GM19452 (cell line): ENCODE measurements around the gene VPS39.

Source experiments
- ATAC-seq: cut with Tn5 transposase; IDR thresholded peaks from one replicate; pipeline ENCODE4 v1.9.1; 2021; ENCODE audit not compliant: unreplicated experiment

Gene VPS39

GRCh38 chr15:42160136-42160535 is 48.0 kb downstream of the VPS39 start:
- ATAC-seq: no peak

GRCh38 chr15:42159381-42160015 is 48.6 kb downstream of the VPS39 start:
- no peak for ATAC-seq

GRCh38 chr15:42158941-42159340 is 49.2 kb downstream of the VPS39 start:
- ATAC-seq: no peak

- no peak for ATAC-seq
Observed at GRCh38 chr15:42157981-42158765, 49.9 kb downstream of the VPS39 start.

- no peak for ATAC-seq
Observed at GRCh38 chr15:42157381-42157780, 50.7 kb downstream of the VPS39 start.

- ATAC-seq: no peak
Observed at GRCh38 chr15:42156243-42156922, 51.7 kb downstream of the VPS39 start, which contains the start of gene PLA2G4F. TSS of gene PLA2G4F (minus strand) at chr15:42156636. CDS start at chr15:42156549, 87 bp downstream.

GRCh38 chr15:42155546-42156242 is 52.4 kb downstream of the VPS39 start:
- no peak for ATAC-seq

- ATAC-seq: no peak
Observed at GRCh38 chr15:42154956-42155355, 53.1 kb downstream of the VPS39 start.

GRCh38 chr15:42154212-42154941 is 53.7 kb downstream of the VPS39 start:
- ATAC-seq: no peak

- no peak for ATAC-seq
Observed at GRCh38 chr15:42153874-42154211, 54.3 kb downstream of the VPS39 start.

- ATAC-seq: no peak
Observed at GRCh38 chr15:42152921-42153698, 55.0 kb downstream of the VPS39 start.

GRCh38 chr15:42152196-42152920 is 55.7 kb downstream of the VPS39 start:
- no peak for ATAC-seq

- no peak for ATAC-seq
Observed at GRCh38 chr15:42151736-42152135, 56.4 kb downstream of the VPS39 start.

- no peak for ATAC-seq
Observed at GRCh38 chr15:42151141-42151561, 57.0 kb downstream of the VPS39 start.

- no peak for ATAC-seq
Observed at GRCh38 chr15:42150219-42150970, 57.7 kb downstream of the VPS39 start.

- ATAC-seq: no peak
Observed at GRCh38 chr15:42149493-42150218, 58.4 kb downstream of the VPS39 start.

GRCh38 chr15:42148808-42149492 is 59.2 kb downstream of the VPS39 start:
- no peak for ATAC-seq

- no peak for ATAC-seq
Observed at GRCh38 chr15:42147431-42147735, 60.7 kb downstream of the VPS39 start.
